HS-27A (cell line): ENCODE results near the gene SUSD2.
"Not testable (repeated sequence)": the region's sequence is repeated elsewhere in the genome, so short reads cannot be mapped to it uniquely, and the experiment has no call there.

Experiments
- DNase-seq: peaks from one replicate; pipeline ENCODE4 v3.0.0-alpha.2; 2012; ENCODE audit warnings: low read depth, missing footprints

SUSD2 gene

GRCh38 chr22:24190159-24190540, 8.9 kb downstream of the SUSD2 start:
- no peak for DNase-seq

DNA sequence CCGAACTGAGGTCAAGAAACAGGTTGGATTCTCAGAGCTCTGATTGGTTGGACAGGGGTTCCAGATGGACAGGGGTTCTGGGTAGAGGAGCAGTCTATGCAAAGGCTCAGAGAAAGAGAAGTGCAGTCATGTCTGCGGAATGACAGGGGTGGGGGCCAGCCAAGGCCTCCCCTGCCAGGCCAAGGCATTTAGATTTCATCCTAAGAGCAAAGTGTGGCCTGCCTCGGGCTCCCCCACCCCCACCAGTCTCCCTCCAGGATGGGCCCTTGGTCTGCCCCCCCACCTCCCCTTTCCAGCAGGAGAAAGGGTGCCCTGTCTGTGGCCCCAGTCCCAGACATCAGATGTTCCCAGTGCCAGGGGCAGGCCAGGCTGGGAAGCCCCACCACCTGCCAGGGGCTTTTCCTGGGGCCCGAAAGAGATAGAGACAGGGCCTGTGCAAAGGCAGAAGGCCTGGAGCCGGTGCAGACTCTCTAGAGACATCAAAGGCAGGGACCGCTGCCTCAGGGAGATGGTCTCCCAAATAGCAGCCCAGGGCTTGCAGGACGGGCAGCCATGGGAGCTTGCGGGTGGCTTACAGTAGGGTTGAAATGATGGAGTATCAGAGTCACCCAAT, 9.4 kb downstream of the SUSD2 start:
- no peak for DNase-seq

DNA sequence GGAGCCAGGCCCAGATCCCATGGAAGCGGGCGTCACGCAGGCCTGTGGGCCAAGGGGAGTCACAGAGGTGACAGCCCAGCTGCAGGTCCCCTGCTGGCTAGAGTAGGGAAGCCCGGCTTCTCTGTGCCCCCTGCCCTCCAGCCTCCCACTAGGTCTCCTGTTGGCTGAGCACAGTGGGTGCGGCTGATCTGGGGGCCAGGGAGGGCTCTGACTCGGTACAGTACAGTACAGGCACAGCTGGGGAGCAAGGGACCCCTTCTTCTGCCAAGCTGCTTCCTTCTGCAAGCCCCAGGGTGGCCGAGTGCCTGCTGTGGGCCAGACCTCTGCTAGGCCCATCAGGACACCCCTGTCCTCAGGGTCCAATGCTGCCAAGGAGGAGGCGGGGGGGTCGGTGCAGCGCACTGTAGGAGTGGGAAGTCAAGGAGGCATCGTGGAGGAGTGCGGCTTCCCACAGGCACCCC, 10.1 kb downstream of the SUSD2 start:
- DNase-seq: no peak

DNA sequence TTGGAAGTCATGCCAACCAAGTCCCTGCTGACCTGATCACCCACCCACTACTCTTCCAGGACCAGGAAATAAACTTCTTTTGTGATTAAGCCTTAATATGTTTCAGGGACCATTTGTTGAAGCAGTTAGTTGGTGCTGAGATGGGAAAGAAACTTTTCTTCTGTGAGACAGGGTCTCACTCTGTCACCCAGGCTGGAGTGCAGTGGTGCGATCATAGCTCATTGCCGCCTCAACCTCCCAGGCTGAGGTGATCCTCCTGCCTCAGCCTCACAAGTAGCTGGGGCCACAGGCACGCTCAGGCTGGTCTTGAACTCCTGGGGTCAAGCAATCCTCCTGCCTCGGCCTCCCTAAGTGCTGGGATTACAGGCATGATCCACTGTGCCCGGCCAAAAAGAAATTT, 10.6 kb downstream of the SUSD2 start:
- no peak for DNase-seq

DNA sequence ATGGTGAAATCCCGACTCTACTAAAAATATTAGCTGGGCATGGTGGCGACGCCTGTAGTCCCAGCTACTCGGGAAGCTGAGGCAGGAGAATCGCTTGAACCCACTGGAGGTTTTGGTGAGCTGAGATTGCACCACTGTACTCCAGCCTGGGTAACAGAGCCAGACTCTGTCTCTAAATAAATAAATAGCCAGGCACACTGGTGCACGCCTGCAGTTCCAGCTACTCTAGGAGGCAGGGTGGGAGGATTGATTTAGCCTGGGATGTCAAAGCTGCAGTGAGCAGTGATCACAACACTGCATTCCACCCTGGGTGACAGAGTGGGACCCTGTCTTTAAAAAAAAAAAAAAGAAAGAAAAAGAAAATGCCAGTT, 17.4 kb downstream of the SUSD2 start:
- no peak for DNase-seq

DNA sequence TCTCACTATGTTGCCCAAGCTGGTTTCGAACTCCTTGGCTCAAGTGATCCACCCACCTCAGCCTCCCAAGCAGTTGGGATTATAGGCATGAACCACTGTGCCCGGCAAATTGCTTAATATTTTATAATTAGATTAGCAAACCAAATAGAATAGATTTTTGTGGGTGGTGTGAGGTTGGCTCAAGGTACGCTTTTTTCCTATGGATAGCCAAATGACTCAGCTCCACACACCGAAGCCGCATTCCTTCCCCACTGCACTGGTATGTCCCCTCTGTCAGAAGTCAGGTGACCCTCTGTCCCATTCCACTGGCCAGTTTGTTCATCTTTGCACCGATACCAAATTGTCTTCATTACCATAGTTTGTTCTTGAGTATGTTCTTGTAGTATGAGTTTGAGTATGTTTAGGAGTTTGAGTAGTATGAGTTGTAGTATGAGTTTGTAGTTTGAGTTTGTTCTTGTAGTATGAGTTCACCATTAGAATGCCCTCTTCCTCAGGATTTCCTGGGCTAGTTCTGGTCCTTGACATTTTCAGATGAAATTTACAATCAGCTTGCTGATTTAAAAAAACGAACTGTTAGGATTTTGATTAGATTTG, 19.4 kb downstream of the SUSD2 start:
- DNase-seq: peak; percentile 49

DNA sequence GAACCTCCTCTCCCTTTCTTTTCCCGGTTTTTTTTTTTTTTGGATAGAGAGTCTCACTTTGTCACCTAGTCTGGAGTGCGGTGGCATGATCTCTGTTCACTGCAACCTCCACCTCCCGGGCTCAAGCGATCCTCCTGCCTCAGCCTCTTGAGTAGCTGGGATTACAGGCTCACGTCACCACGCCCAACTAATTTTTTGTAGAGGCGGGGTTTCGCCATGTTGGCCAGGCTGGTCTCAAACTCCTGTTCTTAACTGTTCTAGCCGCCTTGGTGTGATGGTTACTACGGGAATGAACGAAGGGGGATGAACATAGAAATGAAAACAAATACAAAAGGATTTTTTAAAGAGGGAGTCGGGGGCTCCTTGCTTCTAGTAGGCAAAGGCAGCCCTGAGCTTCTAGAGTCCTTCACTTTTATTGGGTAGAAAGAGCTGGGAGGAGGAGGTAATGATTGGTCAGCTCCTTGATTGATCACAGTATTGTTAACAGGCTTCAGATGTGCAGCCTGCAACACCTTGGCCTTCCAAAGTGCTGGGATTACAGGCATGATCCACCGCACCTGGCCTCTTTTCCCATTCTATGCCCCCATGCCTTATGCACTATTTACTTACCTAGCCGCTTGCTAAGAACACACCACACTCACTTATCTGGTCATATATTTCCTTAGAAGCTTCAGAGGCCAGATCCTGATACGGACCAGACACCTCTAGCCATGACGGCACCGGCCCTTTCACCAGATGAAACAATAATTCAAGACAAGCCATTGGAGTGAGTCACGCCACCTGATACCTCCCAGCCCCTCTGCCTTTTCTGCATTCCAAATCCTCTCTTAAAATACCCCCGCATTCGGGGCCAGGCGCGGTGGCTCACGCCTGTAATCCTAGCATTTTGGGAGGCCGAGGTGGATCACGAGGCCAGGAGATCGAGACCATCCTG, 20.7 kb downstream of the SUSD2 start:
- no peak for DNase-seq

DNA sequence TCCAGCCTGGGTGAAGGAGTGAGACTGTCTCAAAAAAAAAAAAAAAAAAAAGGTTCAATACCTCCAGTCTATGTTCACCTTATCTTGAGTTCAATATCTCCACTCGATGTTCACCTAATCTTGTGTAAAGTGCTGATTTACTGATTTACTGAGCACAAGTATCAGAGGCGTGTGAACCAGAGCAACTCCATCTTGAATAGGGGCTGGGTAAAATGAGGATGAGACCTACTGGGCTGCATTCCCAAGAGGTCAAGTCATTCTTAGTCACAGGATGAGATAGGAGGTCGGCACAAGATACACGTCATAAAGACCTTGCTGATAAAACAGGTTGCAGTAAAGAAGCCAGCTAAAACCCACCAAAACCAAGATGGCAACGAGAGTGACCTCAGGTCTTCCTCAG, 22.6 kb downstream of the SUSD2 start:
- not testable (repeated sequence) for DNase-seq

- DNase-seq: no peak
These were observed 24.3 kb downstream of the SUSD2 start for GRCh38 chr22:24205438-24206195.

GRCh38 chr22:24206460-24207263, 25.4 kb downstream of the SUSD2 start:
- peak; percentile 30 for DNase-seq

GRCh38 chr22:24207264-24208011, 26.2 kb downstream of the SUSD2 start:
- no peak for DNase-seq

DNA sequence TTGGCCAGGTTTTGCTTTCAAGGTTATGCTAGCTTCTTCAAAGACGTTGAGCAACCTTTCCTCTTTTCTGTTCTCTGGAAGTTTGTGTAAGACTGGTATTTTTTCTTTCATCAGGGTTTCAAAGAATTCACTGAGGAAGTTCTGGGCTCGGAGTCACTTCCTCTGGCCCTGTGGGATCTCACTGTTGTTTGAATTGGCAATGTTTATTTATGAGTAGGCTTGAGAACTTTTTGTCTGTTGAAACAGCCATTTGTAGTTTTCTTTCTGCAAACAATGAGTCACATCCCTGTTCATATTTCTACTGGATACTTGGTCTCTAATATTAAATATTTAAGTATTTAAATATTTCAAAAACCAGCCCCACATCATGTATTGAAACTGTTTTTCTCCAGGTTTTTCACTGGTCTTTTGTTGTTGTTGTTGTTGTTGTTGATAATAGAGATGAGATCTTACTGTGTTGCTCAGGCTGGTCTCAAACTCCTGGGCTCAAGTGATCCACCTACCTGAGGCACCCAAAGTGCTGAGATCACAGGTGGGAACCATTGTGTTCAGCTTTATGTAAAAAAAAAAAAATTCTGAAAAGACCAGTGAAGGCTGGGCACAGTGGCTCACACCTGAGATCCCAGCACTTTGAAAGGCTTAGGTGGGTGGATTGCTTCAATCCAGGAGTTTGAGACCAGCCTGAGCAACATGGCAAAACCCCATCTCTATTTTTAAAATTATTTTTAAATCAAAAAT, 26.9 kb downstream of the SUSD2 start:
- peak; percentile 80 for DNase-seq

DNA sequence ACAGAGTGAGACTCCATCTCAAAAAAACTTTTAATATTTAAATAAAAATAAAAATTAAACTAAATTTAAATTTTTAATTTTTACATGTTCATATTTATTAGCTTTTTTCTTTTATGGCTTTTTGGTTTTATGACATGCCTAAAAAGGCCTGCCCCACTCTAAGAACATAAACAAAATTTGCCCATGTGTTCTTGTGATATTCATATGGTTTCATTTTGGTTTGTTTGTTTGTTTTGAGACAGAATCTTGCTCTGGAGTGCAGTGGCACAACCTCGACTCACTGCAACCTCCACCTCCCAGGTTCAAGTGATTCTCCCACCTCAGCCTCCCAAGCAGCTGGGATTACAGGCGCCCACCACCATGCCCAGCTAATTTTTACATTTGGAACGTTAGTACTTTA, 27.7 kb downstream of the SUSD2 start:
- DNase-seq: no peak

DNA sequence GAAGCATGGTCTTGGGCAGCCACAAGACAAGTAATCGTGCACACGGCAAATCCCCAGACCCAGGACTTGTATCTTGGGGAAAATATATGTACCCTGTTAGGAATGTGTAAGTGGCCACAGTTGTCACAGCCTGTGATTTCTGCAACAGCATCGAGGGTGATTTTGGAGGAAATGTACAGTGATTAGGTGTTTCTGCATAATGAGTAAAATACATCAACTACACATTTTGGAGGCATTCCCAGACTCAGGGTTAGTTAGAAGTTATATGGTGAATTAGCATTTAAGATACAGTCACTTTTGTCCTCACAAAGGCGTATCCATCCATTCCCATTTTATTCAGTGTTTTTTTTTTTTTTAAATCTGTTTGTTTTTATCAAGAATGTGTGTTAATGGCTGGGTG, 28.4 kb downstream of the SUSD2 start:
- no peak for DNase-seq

- not testable (repeated sequence) for DNase-seq
These were observed 29.1 kb downstream of the SUSD2 start for GRCh38 chr22:24210409-24210808.

GRCh38 chr22:24211716-24212115, 30.4 kb downstream of the SUSD2 start:
- DNase-seq: not testable (repeated sequence)

GRCh38 chr22:24213111-24213510, 31.8 kb downstream of the SUSD2 start:
- not testable (repeated sequence) for DNase-seq

- no peak for DNase-seq
These were observed 33.4 kb downstream of the SUSD2 start for GRCh38 chr22:24214467-24215285.
